Liver (tissue), 9 donors: ENCODE data around the gene ADGRG1. TPM values are rescaled to one million over a fixed set of nuclear protein-coding genes. Genes with fewer than 3 reads are reported as not detected.

Experiments used
- DNase-seq: peaks from one replicate; pipeline ENCODE4 v3.0.0-alpha.2; 2017; ENCODE audit warnings: low spot score
- H3K27ac ChIP-seq, 2 donors: one replicate each; pipeline ENCODE4 v1.7.0; 2013; ENCODE audit warnings: inconsistent platforms in 2 of 2, low read length in 2 of 2, control low read depth in 1 of 2, low read depth in 1 of 2, mild to moderate bottlenecking in 1 of 2
- H3K27me3 ChIP-seq, 4 donors: one replicate each; pipeline versions ENCODE4 v1.6.1 to v1.7.0; 2013; ENCODE audit warnings: low read length in 3 of 4, inconsistent platforms in 1 of 4, mild to moderate bottlenecking in 1 of 4, moderate library complexity in 1 of 4; ENCODE audit not compliant: control insufficient read depth in 4 of 4, insufficient read depth in 4 of 4
- H3K36me3 ChIP-seq, 4 donors: one replicate each; pipeline versions ENCODE4 v1.6.1 to v1.7.0; 2013; ENCODE audit warnings: low read length in 3 of 4, mild to moderate bottlenecking in 3 of 4, low read depth in 1 of 4, moderate library complexity in 1 of 4; ENCODE audit not compliant: control insufficient read depth in 4 of 4, insufficient read depth in 3 of 4
- H3K4me1 ChIP-seq, 4 donors: one replicate each; pipeline versions ENCODE4 v1.6.1 to v1.7.0; 2013; ENCODE audit warnings: low read length in 3 of 4, mild to moderate bottlenecking in 3 of 4, moderate library complexity in 1 of 4; ENCODE audit not compliant: control insufficient read depth in 4 of 4, insufficient read depth in 4 of 4
- H3K4me3 ChIP-seq, 3 donors: one replicate each; pipeline versions ENCODE4 v1.6.1 to v1.7.0; 2013; ENCODE audit warnings: low read length in 3 of 3, control low read depth in 1 of 3, low read depth in 1 of 3, mild to moderate bottlenecking in 1 of 3
- H3K9ac ChIP-seq, 2 donors: one replicate each; pipeline ENCODE4 v1.7.0; 2013; ENCODE audit warnings: low read length in 2 of 2, mild to moderate bottlenecking in 2 of 2, moderate library complexity in 2 of 2, control low read depth in 1 of 2, low read depth in 1 of 2
- H3K9me3 ChIP-seq, 4 donors: one replicate each; pipeline versions ENCODE4 v1.6.1 to v1.7.0; 2013; ENCODE audit warnings: low read length in 3 of 4; ENCODE audit not compliant: control insufficient read depth in 4 of 4
- EGR1 ChIP-seq, 2 donors: IDR thresholded peaks; 2 replicates each; pipeline ENCODE4 v1.6.1; 2016 to 2018; ENCODE audit warnings: antibody characterized with exemption in 2 of 2, low read depth in 2 of 2
- FOXA1 ChIP-seq: IDR thresholded peaks from 2 replicates; pipeline ENCODE4 v1.6.1; 2016; ENCODE audit warnings: antibody characterized with exemption
- GABPA ChIP-seq, 2 donors: IDR thresholded peaks in 1 of 2; conservative IDR thresholded peaks in 1 of 2; 2 replicates each; pipeline ENCODE4 v1.6.1; 2016; ENCODE audit warnings: antibody characterized with exemption in 2 of 2, mild to moderate bottlenecking in 1 of 2, moderate library complexity in 1 of 2
- HNF4A ChIP-seq, 2 donors: conservative IDR thresholded peaks; 2 replicates each; pipeline ENCODE4 v1.6.1; 2016; ENCODE audit warnings: antibody characterized with exemption in 2 of 2, mild to moderate bottlenecking in 2 of 2
- HNF4G ChIP-seq: IDR thresholded peaks from 2 replicates; pipeline ENCODE4 v1.6.1; 2016; ENCODE audit warnings: antibody characterized with exemption
- JUND ChIP-seq, 2 donors: IDR thresholded peaks; 2 replicates each; pipeline ENCODE4 v1.6.1; 2016; ENCODE audit warnings: antibody characterized with exemption in 2 of 2
- MAX ChIP-seq: IDR thresholded peaks from 2 replicates; pipeline ENCODE4 v1.6.1; 2016; ENCODE audit warnings: antibody characterized with exemption
- NR2F2 ChIP-seq: IDR thresholded peaks from 2 replicates; pipeline ENCODE4 v1.6.1; 2016; ENCODE audit warnings: antibody characterized with exemption
- RAD21 ChIP-seq, 2 donors: IDR thresholded peaks; 2 replicates each; pipeline ENCODE4 v1.6.1; 2016; ENCODE audit warnings: antibody characterized with exemption in 2 of 2, mild to moderate bottlenecking in 2 of 2
- RXRA ChIP-seq, 2 donors: IDR thresholded peaks; 2 replicates each; pipeline ENCODE4 v1.6.1; 2017 to 2018; ENCODE audit warnings: antibody characterized with exemption in 2 of 2, mild to moderate bottlenecking in 1 of 2
- SP1 ChIP-seq: IDR thresholded peaks from 2 replicates; pipeline ENCODE4 v1.6.1; 2018; ENCODE audit warnings: antibody characterized with exemption, mild to moderate bottlenecking
- TAF1 ChIP-seq: conservative IDR thresholded peaks from 2 replicates; pipeline ENCODE4 v1.6.1; 2016; ENCODE audit warnings: antibody characterized with exemption, mild to moderate bottlenecking
- YY1 ChIP-seq: IDR thresholded peaks from 2 replicates; pipeline ENCODE4 v1.6.1; 2016; ENCODE audit warnings: antibody characterized with exemption, mild to moderate bottlenecking
- ZBTB33 ChIP-seq: IDR thresholded peaks from 2 replicates; pipeline ENCODE4 v1.6.1; 2016; ENCODE audit warnings: antibody characterized with exemption
- WGBS: extraction: QIAGEN DNeasy Blood & Tissue Kit; methylation state at CpG from one replicate; pipeline ENCODE4 v1.1.7; 2013; 5-methylcytosine and 5-hydroxymethylcytosine counted together
- polyA plus RNA-seq, 2 donors: library from polyadenylated mRNA; stranded (reverse) in 1 of 2; unstranded in 1 of 2; fragments of 200-250 nt in 1 of 2; fragments of >200 nt in 1 of 2; fragmentation: Nextera tagmentation in 1 of 2; extraction: Ambion mirVana in 1 of 2; gene quantifications; one replicate each; pipeline versions ENCODE4 v1.2.1 to v1.2.3, GENCODE V29; 2013 to 2015
- total RNA-seq, 2 donors: library from RNA; depleted of rRNA; stranded (reverse); fragments of >200 nt; gene quantifications; one replicate each; pipeline ENCODE4 v1.2.3, GENCODE V29; 2014
- TF ChIP-seq, protein P1 (sequence below): IDR thresholded peaks from 2 replicates; pipeline ENCODE4 v1.6.1; 2016; ENCODE audit warnings: antibody characterized with exemption
- TF ChIP-seq, protein P2 (sequence below): fragments of 150-350 bp; IDR thresholded peaks from 2 replicates; pipeline ENCODE4 v1.5.1; 2017; ENCODE audit warnings: improper control_type of control experiment, low read depth, low read length; ENCODE audit not compliant: missing input control
- donor health status: healthy.
- donor health status: healthy.
- donor health status: healthy.
- donor health status: healthy.
- donor health status: healthy.

Gene ADGRG1
- total and polyA plus RNA-seq, 4 donors: 1.7 to 3.3 (median 2.0) TPM

- H3K4me3 ChIP-seq: no peak overlapping the region
- WGBS: 75% methylated on average over 16 of the region's 16 CpGs
- H3K9ac ChIP-seq: no peak overlapping the region
- H3K36me3 ChIP-seq: no peaks in the 10 kb centered on the region
- no peaks in the 10 kb centered on the region for H3K9me3 ChIP-seq
- H3K4me1 ChIP-seq: no peaks in the 10 kb centered on the region
- no peak for DNase-seq
- H3K27ac ChIP-seq: no peak overlapping the region
- H3K27me3 ChIP-seq: no peaks in the 10 kb centered on the region
- no peak for TF ChIP-seq ZBTB33
- TF ChIP-seq RXRA (IDR thresholded peaks at IDR 0.05): no peak
- no peak for TF ChIP-seq SP1
- TF ChIP-seq NR2F2: peak; percentile 66
These were observed 25.5 kb downstream of the ADGRG1 start for GRCh38 chr16:57653936-57654335.

- H3K9ac ChIP-seq: no peak overlapping the region
- no peaks in the 10 kb centered on the region for H3K36me3 ChIP-seq
- DNase-seq: no peak
- no peaks in the 10 kb centered on the region for H3K9me3 ChIP-seq
- TF ChIP-seq HNF4A (conservative IDR thresholded peaks at IDR 0.05) (no peak), ZBTB33 (no peak), TAF1 (no peak), MAX (no peak)
- TF ChIP-seq, protein P1, sequence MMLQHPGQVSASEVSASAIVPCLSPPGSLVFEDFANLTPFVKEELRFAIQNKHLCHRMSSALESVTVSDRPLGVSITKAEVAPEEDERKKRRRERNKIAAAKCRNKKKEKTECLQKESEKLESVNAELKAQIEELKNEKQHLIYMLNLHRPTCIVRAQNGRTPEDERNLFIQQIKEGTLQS: no peak
- no peaks in the 10 kb centered on the region for H3K27me3 ChIP-seq
- no peaks in the 10 kb centered on the region for H3K4me1 ChIP-seq
- no peak overlapping the region for H3K27ac ChIP-seq
- WGBS: 90% methylated on average over 11 of the region's 11 CpGs
- no peak overlapping the region for H3K4me3 ChIP-seq
These were observed 28.0 kb downstream of the ADGRG1 start for GRCh38 chr16:57656342-57656955.

- H3K36me3 ChIP-seq: no peaks in the 10 kb centered on the region
These were observed 28.8 kb downstream of the ADGRG1 start for GRCh38 chr16:57657228-57657627.

More at GRCh38 chr16:57657228-57657627, 28.8 kb downstream of the ADGRG1 start:
- Histone ChIP-seq H3K4me1 (no peaks in the 10 kb centered on the region), H3K4me3 (no peak overlapping the region), H3K27ac (no peak overlapping the region), H3K9ac (no peak overlapping the region), H3K9me3 (no peaks in the 10 kb centered on the region), H3K27me3 (no peaks in the 10 kb centered on the region)
- no peak for DNase-seq
- no peak for TF ChIP-seq HNF4A (conservative IDR thresholded peaks at IDR 0.05)
- TF ChIP-seq, protein P2, sequence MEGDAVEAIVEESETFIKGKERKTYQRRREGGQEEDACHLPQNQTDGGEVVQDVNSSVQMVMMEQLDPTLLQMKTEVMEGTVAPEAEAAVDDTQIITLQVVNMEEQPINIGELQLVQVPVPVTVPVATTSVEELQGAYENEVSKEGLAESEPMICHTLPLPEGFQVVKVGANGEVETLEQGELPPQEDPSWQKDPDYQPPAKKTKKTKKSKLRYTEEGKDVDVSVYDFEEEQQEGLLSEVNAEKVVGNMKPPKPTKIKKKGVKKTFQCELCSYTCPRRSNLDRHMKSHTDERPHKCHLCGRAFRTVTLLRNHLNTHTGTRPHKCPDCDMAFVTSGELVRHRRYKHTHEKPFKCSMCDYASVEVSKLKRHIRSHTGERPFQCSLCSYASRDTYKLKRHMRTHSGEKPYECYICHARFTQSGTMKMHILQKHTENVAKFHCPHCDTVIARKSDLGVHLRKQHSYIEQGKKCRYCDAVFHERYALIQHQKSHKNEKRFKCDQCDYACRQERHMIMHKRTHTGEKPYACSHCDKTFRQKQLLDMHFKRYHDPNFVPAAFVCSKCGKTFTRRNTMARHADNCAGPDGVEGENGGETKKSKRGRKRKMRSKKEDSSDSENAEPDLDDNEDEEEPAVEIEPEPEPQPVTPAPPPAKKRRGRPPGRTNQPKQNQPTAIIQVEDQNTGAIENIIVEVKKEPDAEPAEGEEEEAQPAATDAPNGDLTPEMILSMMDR: no peak
- TF ChIP-seq MAX: no peak
- no peak for TF ChIP-seq FOXA1
- TF ChIP-seq JUND (IDR thresholded peaks at IDR 0.05): no peak
- no peak for TF ChIP-seq YY1
- no peak for TF ChIP-seq RAD21 (IDR thresholded peaks at IDR 0.05)
- no peak for TF ChIP-seq SP1
- TF ChIP-seq, protein P1: no peak
- no peak for TF ChIP-seq NR2F2
- TF ChIP-seq TAF1: no peak
- no peak for TF ChIP-seq RXRA (IDR thresholded peaks at IDR 0.05)
- no peak for TF ChIP-seq HNF4G
- TF ChIP-seq GABPA (IDR thresholded peaks at IDR 0.05 in 1 of 2, conservative IDR thresholded peaks at IDR 0.05 in 1 of 2): no peak
- TF ChIP-seq EGR1 (IDR thresholded peaks at IDR 0.05; ENCODE audit: low read depth in 2 of 2): no peak
- WGBS: 96% methylated on average over 13 of the region's 13 CpGs
